Measurements from ENCODE around the gene GRAP.
A peak's percentile ranks its signal among the peaks of the same experiment; 100 is the strongest.
"Not testable (repeated sequence)": the region's sequence is repeated elsewhere in the genome, so short reads cannot be mapped to it uniquely, and the experiment has no call there.

GRAP gene

DNA sequence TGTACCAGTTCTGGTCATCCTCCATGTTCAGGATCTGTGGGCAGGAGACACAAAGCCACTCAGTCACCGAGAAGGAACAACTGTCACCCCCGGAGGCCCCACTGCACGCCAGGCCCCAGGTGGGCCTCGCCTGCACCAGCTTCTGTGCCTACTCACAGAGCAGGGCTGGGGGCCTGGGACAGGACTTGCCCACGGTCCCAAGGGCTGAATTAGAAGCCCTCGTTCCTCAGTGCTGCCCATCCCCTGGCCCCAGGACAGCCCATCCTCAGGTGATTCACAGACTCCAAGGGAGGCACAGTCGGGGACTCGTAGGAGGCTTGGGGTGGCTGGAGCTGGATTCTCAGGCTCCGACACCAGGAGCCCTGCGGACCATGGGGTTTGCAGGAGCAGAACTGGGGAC lies 4.9 kb downstream of the GRAP start:
- not testable (repeated sequence) for DNase-seq

DNA sequence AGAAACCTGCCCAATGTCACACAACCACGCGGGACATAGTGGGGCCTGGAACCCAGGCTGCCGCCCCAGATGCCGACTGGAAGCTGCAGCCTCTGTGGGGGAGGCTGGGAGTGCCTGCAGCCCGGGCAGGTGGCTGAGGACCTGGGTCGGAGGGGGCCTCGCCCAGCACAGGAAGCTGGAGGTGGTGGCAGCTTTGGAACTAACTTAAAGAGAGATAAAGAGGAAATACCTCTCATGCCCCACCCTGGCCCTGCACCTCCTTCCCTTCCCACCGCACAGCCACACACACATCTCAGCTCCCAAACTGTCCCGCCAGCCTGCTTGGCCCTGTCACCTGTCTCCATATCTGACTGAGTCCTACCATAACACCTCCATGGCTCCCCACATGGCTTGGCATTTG lies 6.4 kb downstream of the GRAP start:
- not testable (repeated sequence) for DNase-seq

DNA sequence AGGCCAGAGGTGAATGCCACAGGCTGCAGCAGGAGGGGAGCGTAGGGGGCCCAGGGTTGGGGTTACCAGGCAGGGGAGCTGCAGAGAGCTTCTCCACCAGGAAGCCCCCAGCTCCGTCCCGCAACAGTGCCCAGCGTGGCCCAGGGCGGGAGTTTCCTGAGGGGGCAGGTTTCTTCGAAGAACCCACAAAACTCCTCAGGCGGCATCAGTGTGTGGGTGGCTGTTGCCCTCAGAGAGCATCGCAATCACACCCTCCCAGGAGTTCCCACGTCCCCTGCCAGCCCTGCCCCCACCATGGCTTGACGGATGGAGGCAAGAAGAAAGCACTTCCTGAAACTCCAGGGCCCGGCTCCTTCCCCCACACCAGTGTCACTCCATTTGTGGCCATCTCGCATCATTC lies 8.0 kb downstream of the GRAP start:
- not testable (repeated sequence) for DNase-seq

DNA sequence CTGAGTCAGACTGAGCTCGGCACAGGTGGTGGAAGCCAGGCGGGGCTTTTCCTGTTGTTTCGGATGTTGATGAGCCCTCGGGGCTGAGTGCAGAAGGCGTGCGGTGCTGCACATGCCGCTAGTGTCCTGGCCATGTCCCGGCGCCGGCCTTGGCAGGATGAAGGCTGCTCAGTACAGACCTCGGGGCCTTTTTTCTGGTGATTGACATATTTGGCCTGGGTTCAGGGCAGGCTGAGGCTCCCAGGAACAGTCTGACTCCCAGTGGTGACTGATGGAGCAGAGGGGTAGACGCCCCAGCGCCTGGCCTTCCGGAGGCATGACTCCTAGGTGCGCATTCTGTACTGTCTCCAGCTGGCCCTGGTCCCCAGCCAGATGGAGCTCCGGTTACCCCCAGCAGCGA lies 8.8 kb downstream of the GRAP start:
- DNase-seq: not testable (repeated sequence)

DNA sequence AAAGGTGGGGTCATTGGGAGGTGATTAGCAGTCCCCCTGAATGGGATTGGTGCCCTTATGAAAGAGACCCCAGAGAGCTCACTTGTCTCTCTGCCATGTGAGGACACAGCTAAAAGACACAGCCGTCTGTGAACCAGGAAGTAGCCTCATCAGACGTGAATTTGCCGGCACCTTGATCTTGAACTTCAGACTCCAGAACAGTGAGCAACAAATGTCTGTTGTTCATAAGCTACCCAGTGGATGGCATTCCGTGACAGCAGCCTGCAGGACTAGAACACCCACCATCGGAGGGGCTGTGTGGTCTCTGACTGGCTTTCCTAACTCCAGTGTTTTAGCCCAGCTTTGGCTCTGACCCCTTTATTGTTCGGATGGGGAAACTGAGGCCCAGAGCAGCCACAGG lies 9.2 kb downstream of the GRAP start:
- not testable (repeated sequence) for DNase-seq

DNA sequence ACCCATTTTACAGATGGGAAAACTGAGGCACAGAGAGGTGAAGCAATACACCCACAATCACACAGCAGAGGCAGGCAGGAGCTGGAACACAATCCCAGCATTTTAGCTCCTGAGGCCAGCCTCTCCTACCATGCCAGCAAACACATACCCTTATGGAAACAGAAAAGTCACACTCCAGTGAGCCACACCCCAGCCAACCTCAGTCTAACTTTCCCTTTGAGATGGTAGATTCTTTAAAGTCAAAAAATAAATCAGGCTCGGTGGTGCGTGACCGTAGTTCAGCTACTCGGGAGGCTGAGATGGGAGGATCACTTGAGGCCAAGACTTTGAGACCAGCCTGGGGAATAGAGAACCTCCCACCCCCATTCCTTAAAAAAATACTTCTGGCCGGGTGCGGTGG lies 10.6 kb downstream of the GRAP start:
- not testable (repeated sequence) for DNase-seq

DNA sequence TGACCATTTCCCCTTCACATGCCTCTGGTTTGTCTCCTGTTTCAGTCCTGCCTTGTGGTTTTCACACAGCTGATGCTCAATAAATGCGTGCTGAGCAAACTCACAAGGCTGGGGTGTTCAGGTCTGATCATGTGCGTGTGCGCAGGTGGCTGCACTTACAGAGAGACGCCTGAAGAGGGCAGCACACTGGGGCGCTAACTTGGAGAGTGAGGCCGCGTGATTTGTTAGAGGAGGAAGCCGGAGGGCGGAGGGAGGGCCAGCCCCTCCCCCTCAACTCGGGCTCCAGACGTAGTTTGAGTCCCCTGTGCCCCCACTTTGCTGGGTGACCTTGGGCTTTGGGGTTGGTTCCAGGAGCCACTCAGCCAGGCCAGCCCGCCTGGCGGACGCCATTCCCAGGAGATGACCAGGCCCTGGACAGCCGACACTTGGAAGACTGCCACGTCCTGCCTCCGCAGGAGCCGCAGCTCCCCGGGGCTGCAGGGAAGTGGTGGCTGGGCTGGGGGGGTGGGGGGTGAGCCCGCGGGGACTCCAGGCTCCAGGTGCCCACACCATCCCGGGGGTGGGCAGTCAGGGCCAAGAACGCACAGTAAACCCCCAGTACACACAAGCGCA lies 14.3 kb downstream of the GRAP start:
- not testable (repeated sequence) for DNase-seq

DNA sequence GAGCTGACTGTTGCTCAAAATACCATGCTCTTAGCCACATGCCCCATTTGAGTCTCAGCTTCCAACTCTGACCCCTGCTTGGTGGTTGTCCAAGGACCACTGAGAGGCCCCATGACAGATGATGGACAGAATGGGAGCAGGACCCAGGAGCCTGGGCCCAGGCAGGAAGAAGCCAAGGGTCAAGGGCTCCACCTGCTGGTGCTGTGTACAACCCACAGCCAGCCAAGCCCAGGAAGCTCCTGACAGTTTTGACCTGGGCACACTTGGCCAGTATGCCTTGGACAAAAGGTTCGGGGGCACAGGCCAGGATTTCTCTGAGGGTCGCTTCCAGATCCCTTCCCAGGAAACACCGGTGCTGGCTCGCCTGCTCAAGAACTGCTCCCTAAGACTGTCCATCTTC lies 15.0 kb downstream of the GRAP start:
- DNase-seq: not testable (repeated sequence)

DNA sequence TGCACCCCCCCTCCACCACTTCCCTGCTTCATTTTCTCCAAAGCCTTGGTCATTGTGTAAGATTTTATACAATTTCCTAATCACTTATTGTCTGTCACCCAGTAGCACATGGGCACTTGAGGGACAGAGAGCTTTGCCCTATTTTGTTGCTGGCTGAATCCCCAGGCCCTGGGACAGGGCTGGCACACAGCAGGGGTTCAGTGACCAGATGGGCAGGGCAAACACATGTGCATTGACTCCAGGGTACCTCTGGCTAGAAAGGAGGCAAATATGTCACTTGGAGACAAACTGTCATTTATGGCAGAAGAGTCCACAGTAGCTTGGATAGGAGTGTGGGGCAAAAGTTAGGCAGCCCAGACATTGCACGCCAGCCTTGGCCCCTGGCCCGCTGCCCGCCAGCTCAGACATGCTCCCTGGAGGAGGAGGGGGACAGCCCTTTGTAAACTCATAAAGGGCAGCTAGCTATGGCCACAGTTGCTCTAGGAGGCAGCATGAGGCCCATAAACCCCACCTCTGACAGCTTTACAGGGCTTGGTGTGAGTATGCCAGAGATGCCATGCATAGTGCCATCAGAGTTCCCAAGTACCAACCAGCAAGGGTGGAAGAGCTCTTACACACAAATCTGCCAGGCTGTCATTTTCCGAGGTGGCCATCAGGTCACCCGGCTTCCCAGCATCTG lies 15.8 kb downstream of the GRAP start:
- DNase-seq: not testable (repeated sequence)

DNA sequence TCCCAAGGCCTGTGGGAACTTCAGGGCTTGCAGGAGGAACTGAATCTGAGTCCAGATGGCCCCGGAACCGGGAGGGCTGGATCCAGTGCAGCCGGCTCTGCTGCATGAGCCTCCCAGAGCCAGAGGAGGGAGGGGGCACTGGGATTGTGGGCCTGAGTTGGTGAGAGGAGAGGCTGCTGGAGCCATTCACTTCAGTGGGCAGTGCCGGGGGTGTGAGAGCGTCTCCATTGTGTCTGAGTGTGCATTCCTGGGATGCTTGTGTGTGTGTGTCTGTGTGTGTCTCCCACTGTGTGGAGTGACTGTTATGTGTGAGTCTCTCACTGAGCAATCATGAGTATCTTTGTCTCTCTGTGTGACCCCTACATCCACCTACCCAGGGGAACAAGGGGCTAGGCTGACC lies 17.0 kb downstream of the GRAP start:
- DNase-seq: not testable (repeated sequence)

DNA sequence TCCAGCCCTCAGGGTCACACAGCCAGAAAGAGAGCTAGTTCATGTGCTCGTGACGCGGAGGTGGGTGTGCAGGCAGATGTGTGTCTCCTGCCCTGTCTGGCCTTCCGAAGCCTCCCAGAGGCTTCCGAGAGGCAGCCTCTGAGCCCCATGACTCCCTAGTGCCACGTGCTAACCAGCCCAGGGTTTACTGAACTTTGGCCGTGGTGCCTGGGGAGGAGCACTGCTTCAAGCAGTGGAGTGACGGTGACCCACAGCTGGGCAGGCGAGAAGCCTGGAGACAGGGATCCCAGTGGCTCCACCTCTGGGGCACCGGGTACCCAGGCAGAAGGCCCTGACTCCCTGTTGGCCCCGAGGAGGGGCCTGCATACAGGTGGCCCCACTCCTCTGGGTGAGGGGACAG lies 18.1 kb downstream of the GRAP start:
- DNase-seq: not testable (repeated sequence)

DNA sequence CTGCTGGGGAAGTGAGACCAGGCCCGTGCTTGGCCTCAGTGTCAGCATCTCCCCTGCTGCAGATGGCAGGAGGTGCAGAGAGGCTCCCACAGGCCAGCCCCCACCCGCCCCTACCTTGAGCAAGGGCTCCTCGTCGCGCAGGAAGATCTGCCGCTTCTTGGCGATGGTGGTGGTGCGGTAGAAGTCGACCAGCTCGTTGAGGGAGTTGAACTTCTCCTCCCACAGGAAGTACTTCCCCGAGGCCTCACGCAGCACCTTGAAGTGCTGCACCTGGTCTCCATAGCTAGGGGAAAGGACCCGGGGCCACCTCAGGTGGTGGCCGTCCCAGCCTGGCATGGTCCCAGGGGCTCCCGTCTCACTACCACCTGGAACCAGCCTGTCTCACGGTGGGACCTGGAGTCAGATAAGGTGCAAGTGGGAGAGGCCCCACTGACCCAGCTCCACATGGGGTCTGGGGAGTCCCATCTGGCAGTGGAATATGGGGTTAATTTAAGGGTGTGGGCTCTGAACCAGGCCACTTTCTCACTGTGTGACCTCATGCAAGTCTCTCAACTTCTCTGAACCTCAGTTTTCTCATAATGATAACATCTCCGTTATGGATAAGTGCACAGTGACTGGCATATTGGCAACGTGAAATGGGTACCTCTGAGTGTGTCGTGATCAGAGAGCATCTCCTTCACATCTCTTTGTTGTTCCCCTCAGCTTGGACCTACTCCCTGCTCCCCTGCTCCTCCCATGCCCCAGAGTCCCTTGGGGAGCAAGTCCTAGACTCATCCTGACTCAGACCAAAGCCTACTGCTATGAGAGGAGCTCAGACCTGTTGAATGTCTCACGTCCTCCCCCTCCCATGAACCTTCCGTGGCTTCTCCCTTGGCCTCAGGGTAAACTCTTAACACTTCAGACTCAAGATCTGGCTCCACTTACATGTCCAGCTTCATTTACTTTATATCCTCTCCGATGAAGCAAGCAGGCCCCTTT lies 22.4 kb downstream of the GRAP start:
- peak; percentile 57 for DNase-seq

DNA sequence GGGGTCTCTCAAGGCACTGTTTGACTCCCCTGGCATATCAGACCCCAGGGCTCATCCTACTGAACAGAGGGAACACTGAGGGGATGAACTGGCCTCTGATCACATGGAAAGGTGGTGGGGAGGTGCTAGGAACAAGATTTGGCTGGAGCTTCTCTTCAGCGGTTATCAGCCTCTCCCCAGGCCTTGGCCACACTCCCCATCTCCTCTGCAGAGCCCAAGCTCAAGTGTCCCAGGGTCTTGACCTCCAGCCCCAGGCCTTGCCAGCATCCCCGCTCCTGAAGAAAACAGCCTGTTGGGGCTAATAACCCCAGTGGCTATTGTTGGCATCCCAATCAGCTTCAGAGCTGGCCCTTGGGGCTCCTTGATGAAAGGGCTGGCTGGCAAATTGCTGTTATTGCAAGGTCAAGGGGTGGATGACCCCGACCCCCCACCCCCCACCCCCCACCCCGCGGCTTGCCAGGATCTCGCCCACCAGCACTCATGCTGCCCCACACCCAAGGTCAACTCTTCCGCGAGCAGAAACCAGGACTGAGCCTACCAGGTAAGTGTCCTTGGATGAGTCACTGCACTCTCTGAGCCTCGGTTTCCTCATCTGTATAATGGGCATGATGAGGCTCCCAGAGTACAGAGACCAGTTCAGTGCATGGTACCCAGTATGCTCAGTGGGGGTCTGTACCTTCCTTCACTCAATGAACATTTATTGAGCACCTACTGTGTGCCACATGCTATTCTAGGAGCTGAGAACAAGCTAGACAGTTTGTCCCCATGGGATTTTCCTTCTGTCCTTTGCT lies 23.4 kb downstream of the GRAP start:
- no peak for DNase-seq

DNA sequence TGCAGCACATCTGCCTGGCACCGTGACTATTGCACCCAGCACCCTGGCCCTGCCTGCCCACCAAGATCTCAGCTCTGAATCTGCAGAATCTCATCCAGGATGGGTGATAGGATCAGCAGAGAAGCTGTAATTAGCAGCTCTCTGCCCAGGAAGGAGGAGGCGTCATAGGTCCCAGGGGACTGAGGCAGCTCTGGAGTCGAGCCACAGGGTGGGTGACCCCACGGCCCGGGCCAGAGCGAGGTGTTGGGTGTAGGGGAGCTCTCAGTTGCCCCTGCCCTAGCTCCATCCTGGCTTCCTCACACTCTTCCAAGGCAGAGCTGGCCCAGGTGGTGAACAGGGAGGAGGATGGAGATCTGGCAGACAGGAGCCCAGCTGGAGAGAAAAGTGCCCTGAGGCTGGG lies 24.0 kb downstream of the GRAP start:
- DNase-seq: no peak

DNA sequence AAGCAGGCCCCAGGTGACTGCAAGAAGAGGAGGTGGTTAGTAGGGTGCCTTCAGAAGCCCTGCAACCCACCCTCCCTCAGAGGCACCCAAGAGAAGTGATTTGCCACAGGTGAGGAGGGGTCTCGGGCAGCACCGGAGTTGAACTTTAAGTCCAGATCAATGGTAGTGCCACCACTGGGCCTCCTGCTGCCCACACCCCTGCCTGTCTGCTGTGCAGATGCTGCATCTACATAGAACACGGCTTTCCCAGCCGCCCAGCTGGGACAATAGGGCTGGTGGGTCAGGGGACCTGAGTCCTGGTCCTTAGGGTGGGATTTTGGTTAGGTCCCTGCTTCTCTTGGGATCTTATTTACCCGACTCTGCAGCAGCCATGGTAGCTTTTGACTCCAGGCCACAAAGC lies 24.6 kb downstream of the GRAP start:
- DNase-seq: no peak

DNA sequence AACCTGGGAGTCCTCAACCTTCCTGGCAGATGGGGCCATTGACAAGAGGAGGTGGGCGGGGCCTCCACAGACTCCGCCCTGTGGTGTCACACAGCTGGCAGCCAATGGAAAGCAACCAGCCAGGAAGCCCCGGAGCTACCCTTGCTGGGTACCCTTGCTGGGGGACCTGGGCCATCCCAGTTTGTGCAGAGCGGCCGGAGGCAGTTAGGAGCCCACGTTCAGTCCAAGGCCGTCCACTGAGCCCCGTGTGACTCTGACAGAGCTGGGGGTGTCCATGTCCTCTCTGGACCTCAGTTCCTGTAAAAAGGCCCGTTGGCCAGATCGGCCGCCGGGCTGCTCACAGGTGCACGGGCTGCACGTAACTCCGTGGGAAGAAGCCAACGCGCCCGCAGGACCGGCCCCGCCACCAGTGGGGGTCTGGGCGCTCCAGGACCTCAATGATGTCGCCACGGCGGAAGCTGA lies 25.1 kb downstream of the GRAP start:
- no peak for DNase-seq

DNA sequence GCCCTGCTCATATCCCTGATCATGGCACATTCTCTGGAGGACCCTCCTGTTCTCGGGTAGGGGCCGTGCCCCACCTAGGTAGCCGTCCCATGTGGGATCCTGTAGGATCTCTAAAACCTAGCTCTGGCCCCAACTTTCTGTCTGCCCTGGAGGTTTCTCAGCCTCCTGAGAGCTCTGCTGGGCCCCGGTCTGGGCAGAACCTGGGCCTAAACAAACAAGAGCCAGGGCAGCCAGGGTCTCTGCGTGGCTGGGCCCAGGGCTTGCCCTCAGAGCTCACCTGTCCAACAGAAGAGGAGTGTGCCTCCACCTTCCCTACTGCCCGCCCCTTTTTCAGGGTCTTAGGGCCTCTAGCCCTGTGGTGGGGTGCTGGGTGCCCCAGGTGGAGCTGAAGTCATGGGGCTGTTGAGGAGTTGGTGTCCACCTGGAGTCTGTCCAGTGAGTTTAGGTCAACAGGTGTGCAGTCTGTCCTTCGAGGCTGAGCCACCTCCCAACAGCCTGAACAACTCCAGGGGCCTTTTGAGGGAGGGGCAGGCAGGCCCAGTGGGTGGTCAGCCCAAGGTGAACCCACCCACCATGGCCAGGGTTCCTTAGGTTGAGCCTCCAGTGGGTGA lies 25.6 kb downstream of the GRAP start:
- not testable (repeated sequence) for DNase-seq

DNA sequence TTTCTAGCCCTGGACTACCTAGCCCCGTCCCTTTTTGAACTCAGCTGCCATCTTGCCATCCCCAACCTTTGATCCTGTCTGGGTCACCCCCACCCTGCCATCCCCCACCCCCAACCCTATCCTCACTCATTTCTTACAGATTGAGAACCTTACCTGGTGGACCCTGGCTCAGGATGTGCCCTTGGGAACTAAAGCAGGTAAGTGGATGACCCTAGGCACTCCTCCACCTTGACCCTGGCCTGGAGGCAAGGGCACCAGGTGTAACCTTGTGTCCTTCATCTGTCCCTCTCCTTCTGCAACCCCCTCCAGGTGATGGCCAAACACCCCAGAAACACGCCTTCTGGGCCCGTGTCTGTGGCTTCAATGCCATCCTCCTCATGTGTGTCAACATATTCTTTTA lies 26.7 kb downstream of the GRAP start:
- DNase-seq: no peak

DNA sequence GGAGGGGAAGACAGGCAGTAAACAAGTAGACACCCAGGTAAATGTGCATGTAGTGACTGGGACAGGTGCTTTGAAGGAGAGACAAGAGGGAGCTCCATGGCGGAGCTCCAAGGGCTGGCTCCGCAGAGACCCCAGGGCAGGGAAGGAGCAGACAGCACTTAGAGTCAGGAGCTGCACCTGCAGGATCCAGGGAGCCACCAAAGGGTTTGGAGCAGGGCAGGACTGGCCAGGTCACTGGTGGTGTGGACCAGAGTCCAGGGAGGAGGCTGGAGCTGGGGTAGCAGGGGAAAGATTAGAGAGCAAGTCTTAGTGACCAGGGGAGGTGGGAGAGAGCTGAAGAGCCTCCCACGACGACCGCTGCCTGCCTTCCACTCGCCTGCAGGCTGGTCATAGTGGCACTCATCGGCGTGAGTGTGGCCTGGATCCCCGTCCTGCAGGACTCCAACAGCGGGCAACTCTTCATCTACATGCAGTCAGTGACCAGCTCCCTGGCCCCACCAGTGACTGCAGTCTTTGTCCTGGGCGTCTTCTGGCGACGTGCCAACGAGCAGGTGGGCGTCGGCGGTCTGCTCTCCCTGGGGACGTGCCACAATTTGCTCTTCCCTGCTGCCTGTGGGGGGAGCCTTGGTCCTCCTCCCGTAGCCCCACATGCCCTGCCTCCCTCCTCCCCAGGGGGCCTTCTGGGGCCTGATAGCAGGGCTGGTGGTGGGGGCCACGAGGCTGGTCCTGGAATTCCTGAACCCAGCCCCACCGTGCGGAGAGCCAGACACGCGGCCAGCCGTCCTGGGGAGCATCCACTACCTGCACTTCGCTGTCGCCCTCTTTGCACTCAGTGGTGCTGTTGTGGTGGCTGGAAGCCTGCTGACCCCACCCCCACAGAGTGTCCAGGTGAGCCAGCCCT lies 27.5 kb downstream of the GRAP start:
- DNase-seq: no peak

DNA sequence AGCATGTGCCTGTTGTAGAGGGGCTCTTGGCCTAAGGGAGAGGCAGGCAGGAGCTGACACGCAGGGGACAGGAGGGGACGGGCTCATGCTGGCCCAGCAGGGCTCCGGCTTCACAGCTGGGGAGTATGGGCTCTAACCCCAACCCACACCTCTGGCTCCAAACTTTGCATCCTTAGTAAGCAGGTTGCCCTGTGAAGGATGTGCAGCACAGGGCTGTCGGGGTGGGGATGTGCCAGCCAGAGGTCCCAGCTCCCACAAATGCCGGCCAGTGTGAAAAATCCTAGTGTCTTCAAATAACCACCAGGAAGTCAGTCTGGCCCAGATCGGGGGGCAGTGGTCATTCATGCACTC lies 28.2 kb downstream of the GRAP start:
- DNase-seq: no peak

Data from fibroblast of skin of right quadriceps (primary cell).